HCT116 (cell line): ENCODE results near the gene ALK. TPM values are rescaled to one million over a fixed set of nuclear protein-coding genes. Genes with fewer than 3 reads are reported as not detected.

Experiments used
- ATAC-seq: fragments of 200-7000 bp; cut with Tn5 transposase; 2 replicates; pipeline ENCODE4 v1.9.1; 2020; ENCODE audit warnings: mild to moderate bottlenecking, moderate library complexity
- BruUV-seq: library from RNA; stranded (reverse); fragments of 400-500 nt; replicated peaks from 2 replicates; lab custom pipeline; 2021; lab: Mats Ljungman, UMichigan
- CTCF ChIA-PET: fragments of 300-600 bp; sonication (Branson Sonifier 250); formaldehyde crosslinking; loops from one replicate; lab custom pipeline; 2021; ENCODE audit warnings: antibody characterized with exemption; lab: Charles Lee
- POLR2A ChIA-PET: fragments of 300-600, 350-600 bp; sonication (Branson Sonifier 250); formaldehyde crosslinking; loops from one replicate; lab custom pipeline; 2021; ENCODE audit warnings: antibody characterized with exemption; lab: Charles Lee
- RAD21 ChIA-PET, 2 experiments: fragments of 300-600 bp; sonication (Branson Sonifier 250); formaldehyde crosslinking; loops; one replicate each; lab custom pipeline; 2023; ENCODE audit warnings: low total read pairs in 2 of 2; ENCODE audit not compliant: uncharacterized antibody in 2 of 2, unreplicated experiment in 2 of 2, low non-redundant PET in 1 of 2; lab: Charles Lee
- DNase-seq: peaks from one replicate; pipeline ENCODE4 v3.0.0-alpha.2; 2010; ENCODE audit warnings: low read depth, low spot score
- H2AFZ ChIP-seq: fragments of 200-600 bp; shearing (Covaris generic), sonication (generic); 2 replicates; pipeline ENCODE4 v1.6.1; 2017; ENCODE audit warnings: low read depth, mixed run types, mixed read lengths, antibody characterized with exemption, low read length; ENCODE audit not compliant: poor library complexity, severe bottlenecking
- H3K27ac ChIP-seq: 2 replicates; pipeline ENCODE4 v1.5.1; 2012; ENCODE audit warnings: low read depth, low read length
- H3K27me3 ChIP-seq: fragments of 200-600 bp; sonication (generic); 2 replicates; pipeline ENCODE4 v1.6.1; 2016; ENCODE audit warnings: mixed run types, low read length, mixed read lengths; ENCODE audit not compliant: insufficient read depth
- H3K36me3 ChIP-seq, 2 experiments: fragments of 200-500 bp in 1 of 2; fragments of 200-600 bp in 1 of 2; sonication (Bioruptor generic) in 1 of 2; sonication (generic) in 1 of 2; 2 replicates each; pipeline versions ENCODE4 v1.5.1 to v1.6.1; 2014 to 2016; ENCODE audit warnings: low read length in 2 of 2, inconsistent platforms in 1 of 2, mixed read lengths in 1 of 2, mixed run types in 1 of 2; ENCODE audit not compliant: insufficient read depth in 2 of 2, control insufficient read depth in 1 of 2
- H3K4me1 ChIP-seq, 2 experiments: fragments of 200-600 bp in 1 of 2; sonication (generic) in 1 of 2; 2 replicates each; pipeline versions ENCODE4 v1.5.1 to v1.6.1; 2012 to 2017; ENCODE audit warnings: low read length in 2 of 2, inconsistent platforms in 1 of 2, mild to moderate bottlenecking in 1 of 2, mixed read lengths in 1 of 2, mixed run types in 1 of 2, moderate library complexity in 1 of 2; ENCODE audit not compliant: insufficient read depth in 2 of 2, control insufficient read depth in 1 of 2
- H3K4me2 ChIP-seq: fragments of 200-600 bp; sonication (generic); 2 replicates; pipeline ENCODE4 v1.6.1; 2017; ENCODE audit warnings: mixed run types, low read length, mixed read lengths
- H3K4me3 ChIP-seq, 2 experiments: fragments of 200-600 bp in 1 of 2; sonication (generic) in 1 of 2; replicated peaks in 1 of 2; 2 replicates each; pipeline ENCODE4 v1.5.1; 2011 to 2016; ENCODE audit warnings: low read length in 2 of 2, control low read depth in 1 of 2, low read depth in 1 of 2, mild to moderate bottlenecking in 1 of 2, mixed read lengths in 1 of 2, mixed run types in 1 of 2
- H3K79me2 ChIP-seq: fragments of 200-600 bp; sonication (generic); 2 replicates; pipeline ENCODE4 v1.6.1; 2017; ENCODE audit warnings: mild to moderate bottlenecking, mixed run types, low read length, moderate library complexity, mixed read lengths; ENCODE audit not compliant: insufficient read depth
- H3K9ac ChIP-seq: fragments of 200-600 bp; sonication (generic); 2 replicates; pipeline ENCODE4 v1.6.1; 2016; ENCODE audit warnings: low read length, mixed read lengths
- H3K9me2 ChIP-seq: fragments of 200-600 bp; sonication (generic), shearing (Covaris generic); 2 replicates; pipeline ENCODE4 v1.6.1; 2017; ENCODE audit warnings: mixed run types, mild to moderate bottlenecking, moderate library complexity; ENCODE audit not compliant: insufficient read depth
- H3K9me3 ChIP-seq, 2 experiments: fragments of 200-500 bp in 1 of 2; fragments of 200-600 bp in 1 of 2; sonication (Bioruptor generic) in 1 of 2; sonication (generic) in 1 of 2; 2 replicates each; pipeline ENCODE4 v1.6.1; 2014 to 2017; ENCODE audit warnings: low read length in 2 of 2, mixed read lengths in 2 of 2, inconsistent platforms in 1 of 2, low read depth in 1 of 2, mild to moderate bottlenecking in 1 of 2, mixed run types in 1 of 2, moderate library complexity in 1 of 2; ENCODE audit not compliant: control insufficient read depth in 1 of 2, insufficient read depth in 1 of 2
- H4K20me1 ChIP-seq: fragments of 200-600 bp; sonication (generic), shearing (Covaris generic); 2 replicates; pipeline ENCODE4 v1.6.1; 2017; ENCODE audit warnings: mixed run types, mild to moderate bottlenecking, moderate library complexity; ENCODE audit not compliant: insufficient read depth
- ATF3 ChIP-seq: IDR thresholded peaks from 2 replicates; pipeline ENCODE4 v1.6.1; 2012
- CBX3 ChIP-seq: IDR thresholded peaks from 2 replicates; pipeline ENCODE4 v1.6.1; 2012; ENCODE audit warnings: low read depth
- FOSL1 ChIP-seq: IDR thresholded peaks from 2 replicates; pipeline ENCODE4 v1.6.1; 2012; ENCODE audit warnings: low read depth
- JUND ChIP-seq: IDR thresholded peaks from 2 replicates; pipeline ENCODE4 v1.6.1; 2012
- POLR2AphosphoS5 ChIP-seq: IDR thresholded peaks from 2 replicates; pipeline ENCODE4 v1.6.1; 2011; ENCODE audit warnings: mild to moderate bottlenecking, low read depth, low read length, moderate library complexity
- RAD21 ChIP-seq: IDR thresholded peaks from 2 replicates; pipeline ENCODE4 v1.6.1; 2012; ENCODE audit warnings: low read depth, mild to moderate bottlenecking
- ZFX ChIP-seq: fragments of 450-650 bp; IDR thresholded peaks from 2 replicates; pipeline ENCODE4 v1.6.1; 2017
- intact Hi-C: fragments of 100-400 bp; cut with micrococcal nuclease; formaldehyde crosslinking; loops from 2 replicates; pipeline ENCODE4 v1.10.0; 2022
- total RNA-seq: library from RNA; stranded (reverse); gene quantifications from one replicate; pipeline ENCODE4 v1.2.1, GENCODE V29; 2021; ENCODE audit not compliant: unreplicated experiment
- TF ChIP-seq, protein P1 (sequence below): IDR thresholded peaks from 2 replicates; pipeline ENCODE4 v1.6.1; 2012

The ALK gene
- total RNA-seq, 1 experiment from 2014 or later, result not detected

DNA sequence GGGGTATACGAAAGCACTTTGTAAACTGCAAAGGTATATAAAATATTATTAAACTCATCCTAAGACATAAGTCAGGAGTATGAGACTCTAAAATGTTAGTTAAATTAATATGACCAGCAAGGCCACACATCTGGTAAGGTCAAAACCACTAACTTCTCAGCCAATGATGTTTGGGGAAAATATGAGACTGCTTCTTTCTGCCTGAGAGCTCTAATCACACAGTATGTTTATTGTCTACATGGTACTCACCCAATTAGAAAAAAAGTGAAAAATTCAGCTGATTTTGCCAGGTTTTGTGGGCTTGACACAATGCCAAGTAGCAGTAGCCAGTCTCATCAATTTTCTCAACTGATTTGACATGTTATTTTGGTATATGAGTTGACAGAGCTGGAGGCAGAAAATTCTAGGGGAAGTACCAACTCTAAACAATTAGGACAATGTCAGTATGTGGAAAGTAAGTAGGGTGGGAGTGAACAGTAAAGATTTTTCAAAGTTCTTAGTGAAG, 87.3 kb downstream of the ALK start:
- no peaks in the 10 kb centered on the region for H3K36me3 ChIP-seq
- H3K4me3 ChIP-seq, result no peak overlapping the region
- no peaks in the 10 kb centered on the region for H4K20me1 ChIP-seq
- H3K27ac ChIP-seq, result no peak overlapping the region
- CTCF ChIA-PET, result no interaction called here
- no peak overlapping the region for H3K4me2 ChIP-seq
- DNase-seq (no peak), ATAC-seq (no peak)
- no peak overlapping the region for H3K9ac ChIP-seq
- H2AFZ ChIP-seq, result no peak overlapping the region
- H3K9me2 ChIP-seq, result no peaks in the 10 kb centered on the region
- H3K27me3 ChIP-seq, result peaks cover 27% of the 10 kb centered on the region; the same call in 1 of the 2 replicates
- TF ChIP-seq POLR2AphosphoS5 (no peak), ZFX (no peak), CBX3 (no peak), ATF3 (no peak), RAD21 (no peak), FOSL1 (no peak)
- TF ChIP-seq, protein P1, sequence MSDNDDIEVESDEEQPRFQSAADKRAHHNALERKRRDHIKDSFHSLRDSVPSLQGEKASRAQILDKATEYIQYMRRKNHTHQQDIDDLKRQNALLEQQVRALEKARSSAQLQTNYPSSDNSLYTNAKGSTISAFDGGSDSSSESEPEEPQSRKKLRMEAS, result no peak
- H3K9me3 ChIP-seq, result no peaks in the 10 kb centered on the region
- intact Hi-C loops, result no loop called here
- H3K79me2 ChIP-seq, result no peaks in the 10 kb centered on the region
- POLR2A ChIA-PET, result no interaction called here
- no TSS peak for BruUV-seq
- no peaks in the 10 kb centered on the region for H3K4me1 ChIP-seq
- RAD21 ChIA-PET, result no interaction called here

GRCh38 chr2:29831560-29831959, 89.8 kb downstream of the ALK start:
- ChIA-PET POLR2A (no interaction called here), CTCF (no interaction called here)
- Histone ChIP-seq H3K4me2 (no peak overlapping the region), H3K9ac (no peak overlapping the region), H3K27ac (no peak overlapping the region), H3K27me3 (peaks cover 34% of the 10 kb centered on the region; the same call in 1 of the 2 replicates), H2AFZ (no peak overlapping the region), H3K4me3 (no peak overlapping the region)
- BruUV-seq, result no TSS peak
- no peak for DNase-seq
- TF ChIP-seq JUND, result no peak
- TF ChIP-seq, all 23 proteins: peak for 0
- H4K20me1 ChIP-seq, result no peaks in the 10 kb centered on the region
- no peak for ATAC-seq
- RAD21 ChIA-PET, result no interaction called here
- H3K9me2 ChIP-seq, result no peaks in the 10 kb centered on the region
- H3K79me2 ChIP-seq, result no peaks in the 10 kb centered on the region
- intact Hi-C loops, result no loop called here
- H3K4me1 ChIP-seq, result no peaks in the 10 kb centered on the region
- no peaks in the 10 kb centered on the region for H3K9me3 ChIP-seq
- H3K36me3 ChIP-seq, result no peaks in the 10 kb centered on the region
